ENCODE results near the gene APOD. TPM values are rescaled to one million over a fixed set of nuclear protein-coding genes. Genes with fewer than 3 reads are reported as not detected.
"Not testable (repeated sequence)": the region's sequence is repeated elsewhere in the genome, so short reads cannot be mapped to it uniquely, and the experiment has no call there.

The APOD gene
- total RNA-seq (not detected), polyA plus RNA-seq (not detected), total RNA-seq (0 reads per million in 6 experiments)

DNA sequence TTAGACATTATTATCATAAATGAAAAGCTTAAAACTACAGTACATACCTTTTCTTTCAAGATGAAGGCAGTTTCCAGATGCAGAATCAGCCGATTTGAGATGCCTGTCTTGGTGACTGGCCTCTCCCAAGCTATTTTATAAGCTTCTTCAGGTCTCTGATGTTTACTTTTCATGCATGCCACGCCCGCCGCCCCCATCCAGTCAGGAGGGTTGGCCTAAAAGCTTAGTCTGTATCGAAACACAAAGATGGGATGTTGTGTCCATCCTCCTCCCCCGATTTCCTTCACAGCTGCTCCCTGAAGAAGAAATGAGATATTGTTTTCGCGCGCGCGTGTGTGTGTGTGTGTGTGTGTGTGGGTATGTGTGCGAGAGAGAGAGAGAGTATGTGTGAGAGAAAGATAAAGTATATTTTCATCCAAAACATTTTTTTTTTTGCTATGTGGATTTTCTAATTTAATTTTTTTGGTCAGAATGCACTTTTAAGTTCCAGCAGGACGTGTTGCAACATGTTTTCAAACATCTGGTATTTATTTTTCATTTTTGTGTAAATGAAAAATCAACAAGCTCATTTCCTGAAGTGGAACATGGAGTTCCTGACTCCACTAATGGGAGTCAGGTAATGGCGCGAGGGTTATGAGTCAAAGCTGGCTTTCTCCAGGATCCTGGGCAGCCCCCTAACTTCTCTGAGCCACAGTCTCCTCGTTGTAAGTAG lies at the start of gene APOD:
TSS of gene APOD (minus strand) at position 110 of the 712 bp plus-strand sequence. CDS start 4,479 bp downstream, outside the sequence.
- Mint-ChIP-seq H3K27me3 (peaks cover 0 to 2% (median 0%) of the 10 kb centered on the region in 5 donors), H3K36me3 (no peaks in the 10 kb centered on the region), H3K9me3 (no peaks in the 10 kb centered on the region), H3K27ac (peak within 1 kb of the TSS in 2 of 10 donors; percentile 6 to 56), H3K4me1 (peaks cover 0 to 7% (median 2%) of the 10 kb centered on the region in 4 donors), H3K4me3 (no peak within 1 kb of the TSS)
- ATAC-seq (no peak), DNase-seq (no peak)
- POLR2A ChIA-PET, result interaction anchor here (0.5 to 1.3 kb wide), 3 partner anchors 19 to 242 kb away, joined by 3 to 10 read pairs (median 4); no protein-coding TSS in a partner anchor

DNA sequence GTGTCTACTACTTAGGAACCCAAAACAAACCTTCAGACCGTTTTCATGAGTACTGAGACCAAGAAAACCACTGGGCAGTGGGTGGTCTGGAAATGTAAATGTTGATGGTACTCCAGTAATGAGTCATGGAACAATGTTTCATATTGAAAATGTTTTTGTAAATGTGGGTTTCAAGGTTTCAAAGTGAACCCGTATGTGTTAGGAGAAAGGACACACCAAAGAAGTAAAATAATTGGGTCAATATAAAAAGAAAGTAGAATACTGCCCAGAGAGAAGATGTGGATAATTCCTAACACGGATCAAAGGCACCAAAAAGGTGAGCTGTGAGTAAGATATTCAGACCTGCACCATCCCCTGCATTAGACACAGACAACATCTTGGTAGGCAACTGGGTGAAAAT lies 49.6 kb upstream of the APOD start:
- H3K9me3 Mint-ChIP-seq, POLR2A ChIA-PET, ATAC-seq, DNase-seq, H3K36me3 Mint-ChIP-seq, H3K27me3 Mint-ChIP-seq: not testable (repeated sequence)
- Mint-ChIP-seq H3K27ac (peak overlapping the region in 3 of 10 donors; percentile 23 to 63 (median 56)), H3K4me3 (peak overlapping the region in 5 of 10 donors; percentile 34 to 80 (median 63)), H3K4me1 (peaks cover 0 to 14% (median 5%) of the 10 kb centered on the region in 4 donors)

DNA sequence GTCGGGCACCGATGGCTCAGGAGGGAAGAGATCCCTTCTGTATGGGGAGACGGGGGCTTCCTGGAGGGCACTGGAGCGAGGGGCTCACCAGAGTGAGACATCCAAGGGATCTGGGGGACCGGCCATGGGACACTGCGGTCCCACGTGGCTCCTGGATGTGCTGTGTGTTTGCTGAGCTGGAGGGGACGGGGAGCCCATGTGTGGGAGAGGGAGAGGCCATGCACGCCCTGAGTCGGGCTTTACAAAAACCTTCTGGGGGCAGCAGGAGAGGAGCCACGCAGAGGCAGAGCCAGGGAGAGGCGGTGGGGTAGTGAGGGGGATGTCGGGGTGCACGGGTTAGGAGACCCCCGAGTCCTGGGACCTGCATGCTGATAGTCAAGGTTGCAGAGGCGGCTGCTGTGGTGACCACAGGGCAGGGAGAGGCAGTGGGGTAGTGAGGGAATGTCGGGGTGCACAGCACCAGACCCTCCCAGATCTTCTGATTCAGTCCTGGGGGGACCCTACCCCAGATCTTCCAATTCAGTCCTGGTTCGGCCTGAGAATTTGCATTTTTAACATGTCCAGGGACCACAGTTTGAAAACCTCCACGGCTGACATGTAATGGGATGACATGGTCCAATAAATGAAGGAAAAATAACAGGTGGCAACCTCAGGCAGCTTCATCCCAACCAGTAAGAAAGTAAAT lies 48.9 kb upstream of the APOD start:
- ATAC-seq, DNase-seq, H3K27me3 Mint-ChIP-seq, H3K9me3 Mint-ChIP-seq, POLR2A ChIA-PET, H3K36me3 Mint-ChIP-seq: not testable (repeated sequence)
- Mint-ChIP-seq H3K4me3 (peak overlapping the region in 7 of 10 donors; percentile 1 to 79 (median 48)), H3K4me1 (peaks cover 0 to 14% (median 5%) of the 10 kb centered on the region in 4 donors), H3K27ac (peak overlapping the region in 8 of 10 donors; percentile 9 to 77 (median 58))

DNA sequence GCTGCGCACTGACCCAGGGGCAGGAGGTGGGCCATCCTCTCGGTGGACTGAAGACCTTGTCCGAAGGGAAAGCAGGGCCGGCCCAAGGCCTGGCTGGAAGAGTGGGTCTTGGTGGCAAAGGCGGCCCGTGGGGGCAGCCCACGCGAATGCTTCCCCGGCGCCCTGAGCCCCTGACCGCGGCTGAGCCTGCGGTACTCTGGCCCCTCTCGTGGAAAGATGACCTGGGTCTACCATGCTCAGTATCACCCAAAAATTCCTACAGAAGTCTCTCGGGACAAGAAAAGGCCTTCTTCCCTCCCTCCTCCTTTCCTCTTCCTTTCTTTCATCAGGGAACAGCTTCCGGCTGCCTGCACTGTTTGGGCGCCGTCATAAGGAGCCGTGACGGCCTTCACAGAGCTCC lies 48.3 kb upstream of the APOD start:
- Mint-ChIP-seq H3K4me3 (peak overlapping the region in 3 of 10 donors; percentile 24 to 79 (median 39)), H3K27ac (peak overlapping the region in 2 of 10 donors; percentile 13 to 74)
- DNase-seq, H3K27me3 Mint-ChIP-seq, H3K36me3 Mint-ChIP-seq, ATAC-seq, POLR2A ChIA-PET, H3K9me3 Mint-ChIP-seq, H3K4me1 Mint-ChIP-seq: not testable (repeated sequence)

DNA sequence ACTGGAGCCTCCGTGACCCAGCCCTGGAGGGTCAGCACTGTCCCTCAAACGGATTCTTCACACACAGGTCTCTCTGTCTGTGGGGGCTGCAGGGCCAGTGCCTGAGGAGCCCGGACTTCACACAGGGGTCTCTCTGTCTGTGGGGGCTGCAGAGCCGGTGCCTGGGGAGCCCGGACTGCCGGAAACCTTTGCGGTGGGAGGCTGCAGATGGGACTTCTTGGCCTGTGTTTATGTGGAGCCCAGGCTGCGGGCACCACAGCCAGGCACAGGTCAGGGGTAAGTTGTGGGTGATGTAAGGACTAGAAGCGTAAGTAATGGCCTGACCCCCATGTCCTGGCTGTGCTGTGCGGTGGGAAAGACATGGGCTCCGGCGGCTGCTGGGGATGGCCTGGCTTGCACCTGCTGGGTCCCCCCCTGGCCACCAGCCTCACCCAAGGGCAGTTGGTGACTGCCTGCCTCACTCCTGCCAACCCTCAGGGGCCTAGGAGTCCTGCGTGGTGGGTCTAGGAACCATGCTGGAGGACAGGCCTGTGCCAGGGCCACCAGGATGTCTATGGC lies 47.3 kb upstream of the APOD start:
- H3K9me3 Mint-ChIP-seq, H3K4me1 Mint-ChIP-seq, H3K27me3 Mint-ChIP-seq, POLR2A ChIA-PET, H3K4me3 Mint-ChIP-seq, DNase-seq, H3K36me3 Mint-ChIP-seq, ATAC-seq, H3K27ac Mint-ChIP-seq: not testable (repeated sequence)

DNA sequence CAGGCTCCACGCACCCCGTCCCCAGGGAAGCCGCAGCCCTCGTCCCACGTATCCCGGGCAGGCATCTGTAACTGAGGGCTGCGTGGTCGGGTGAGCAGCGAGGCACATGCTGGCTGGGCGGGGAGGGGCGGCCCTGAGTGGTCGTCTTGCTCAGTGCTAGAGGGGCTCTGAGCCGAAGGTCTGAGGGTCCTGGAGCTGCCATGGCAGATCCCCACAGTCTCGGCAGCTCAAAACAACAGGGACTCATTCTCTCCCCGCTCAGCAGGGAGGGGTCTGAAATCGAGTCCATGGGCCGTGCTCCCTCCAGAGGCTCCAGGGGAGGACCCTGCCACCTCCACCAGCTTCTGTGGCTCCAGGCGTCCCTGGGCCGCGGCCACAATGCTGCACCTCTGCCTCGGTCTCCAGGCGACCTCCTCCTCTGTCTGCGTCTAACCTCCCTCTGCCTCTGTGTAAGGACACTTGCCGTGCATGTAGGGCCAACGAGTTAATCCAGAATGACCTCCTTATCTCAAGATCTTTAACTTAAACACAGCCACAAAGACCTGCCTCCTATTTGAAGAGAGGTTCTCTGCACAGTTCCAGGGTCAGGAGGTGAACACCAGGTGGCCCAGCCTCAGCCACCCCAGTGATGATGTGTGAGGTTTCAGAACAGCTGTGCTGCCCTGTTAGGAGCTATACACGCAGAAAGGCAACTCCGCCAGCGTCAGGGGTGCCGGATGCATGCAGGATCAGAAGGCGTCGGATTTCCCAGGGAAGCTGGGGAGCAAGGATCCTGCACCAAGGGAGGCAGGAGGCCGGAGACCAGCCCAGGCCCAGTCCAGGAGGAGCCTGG lies 46.6 kb upstream of the APOD start:
- ATAC-seq, H3K9me3 Mint-ChIP-seq, POLR2A ChIA-PET, H3K36me3 Mint-ChIP-seq, H3K4me1 Mint-ChIP-seq, H3K27me3 Mint-ChIP-seq, H3K4me3 Mint-ChIP-seq, DNase-seq, H3K27ac Mint-ChIP-seq: not testable (repeated sequence)

DNA sequence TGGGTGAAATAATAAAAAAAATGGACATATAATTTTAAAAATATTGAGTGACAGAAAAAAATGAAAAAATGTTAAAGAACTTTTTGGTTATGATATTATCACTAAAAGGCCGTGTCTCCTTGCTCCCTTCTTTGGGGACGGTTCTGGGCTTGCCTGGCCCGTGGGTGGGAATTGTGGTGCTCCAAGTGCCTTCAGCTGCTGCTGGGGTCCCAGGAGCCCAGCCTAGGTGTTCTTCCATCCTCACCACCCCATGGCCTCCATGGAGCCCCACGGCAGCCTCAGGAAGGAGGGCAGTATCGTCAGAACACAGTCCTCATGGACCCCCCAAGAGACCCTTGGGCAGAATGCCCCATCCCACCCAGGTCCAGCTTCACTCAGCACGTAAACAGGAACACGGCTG lies 45.9 kb upstream of the APOD start:
- H3K9me3 Mint-ChIP-seq, H3K4me1 Mint-ChIP-seq, DNase-seq, H3K27ac Mint-ChIP-seq, H3K4me3 Mint-ChIP-seq, H3K27me3 Mint-ChIP-seq, ATAC-seq, H3K36me3 Mint-ChIP-seq, POLR2A ChIA-PET: not testable (repeated sequence)

DNA sequence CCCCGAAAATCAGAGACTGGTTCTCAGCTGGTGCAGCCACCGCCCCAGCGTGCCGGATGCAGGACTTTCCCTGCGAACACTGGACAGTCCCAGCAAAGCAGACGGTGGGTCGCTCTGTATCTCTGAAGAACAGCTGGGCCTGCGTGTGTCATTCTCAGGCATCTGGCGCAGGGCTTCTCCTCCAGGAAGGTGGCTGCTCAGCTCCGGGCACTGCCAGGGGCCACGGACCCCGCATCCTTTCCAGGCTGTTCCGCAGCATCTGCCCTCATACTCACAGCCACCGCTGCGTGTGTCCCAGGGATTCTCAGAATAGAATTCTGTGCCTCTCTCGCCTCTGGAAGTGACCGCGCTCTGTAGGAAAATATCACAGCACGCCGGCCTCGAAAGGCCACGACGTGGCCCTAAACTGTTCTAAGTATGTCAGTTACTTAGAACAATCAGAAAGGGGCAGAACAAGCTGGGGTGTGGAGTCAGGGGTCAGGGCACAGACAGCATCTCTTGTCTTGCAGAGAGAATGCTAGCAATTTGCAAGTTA lies 44.7 kb upstream of the APOD start:
- H3K27ac Mint-ChIP-seq, H3K36me3 Mint-ChIP-seq, POLR2A ChIA-PET, H3K9me3 Mint-ChIP-seq, DNase-seq, H3K4me3 Mint-ChIP-seq, H3K4me1 Mint-ChIP-seq, H3K27me3 Mint-ChIP-seq, ATAC-seq: not testable (repeated sequence)

DNA sequence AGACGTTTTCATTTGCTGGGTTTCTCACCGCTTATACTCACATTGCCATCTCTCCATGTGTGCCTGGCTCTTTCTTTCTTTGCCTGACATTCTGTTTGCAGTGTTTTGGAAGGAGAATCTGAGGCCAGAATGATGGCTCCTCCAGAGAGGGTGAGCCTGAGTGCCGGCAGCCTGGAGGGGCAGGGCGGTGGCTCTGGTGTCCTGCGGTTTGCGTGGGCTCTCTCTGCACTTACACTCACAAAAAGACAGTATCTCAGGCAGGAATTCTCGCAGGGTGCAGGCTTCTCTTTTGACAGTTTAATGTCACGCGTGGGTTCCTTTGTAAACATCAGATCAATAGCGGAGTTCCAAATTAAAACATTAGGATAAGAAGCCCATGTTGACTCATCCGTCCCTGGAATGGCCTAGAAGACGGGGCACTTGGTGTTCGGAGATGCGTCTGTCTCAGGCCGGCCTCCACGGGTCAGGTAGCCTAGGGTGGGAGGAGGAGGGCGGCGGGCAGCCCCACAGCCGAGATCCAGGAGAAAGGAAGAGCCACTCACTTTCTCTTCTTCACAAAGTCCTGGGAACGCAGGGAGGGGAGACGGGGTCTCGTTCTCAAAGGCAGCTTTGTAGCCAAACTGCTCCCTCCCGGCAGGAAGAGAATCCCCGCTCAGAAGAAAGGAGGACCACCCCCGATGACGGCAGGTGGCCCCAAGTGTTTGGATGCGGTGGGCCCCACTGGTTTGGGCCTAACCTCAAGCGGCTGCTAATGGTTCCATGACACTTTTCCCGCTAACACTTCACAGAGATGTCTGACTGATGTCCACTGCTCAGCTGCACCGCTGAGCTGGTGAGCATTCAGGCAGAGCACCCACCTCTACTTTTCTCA lies 44.0 kb upstream of the APOD start:
- H3K27me3 Mint-ChIP-seq, ATAC-seq, H3K9me3 Mint-ChIP-seq, H3K4me3 Mint-ChIP-seq, DNase-seq, POLR2A ChIA-PET, H3K4me1 Mint-ChIP-seq, H3K36me3 Mint-ChIP-seq, H3K27ac Mint-ChIP-seq: not testable (repeated sequence)

DNA sequence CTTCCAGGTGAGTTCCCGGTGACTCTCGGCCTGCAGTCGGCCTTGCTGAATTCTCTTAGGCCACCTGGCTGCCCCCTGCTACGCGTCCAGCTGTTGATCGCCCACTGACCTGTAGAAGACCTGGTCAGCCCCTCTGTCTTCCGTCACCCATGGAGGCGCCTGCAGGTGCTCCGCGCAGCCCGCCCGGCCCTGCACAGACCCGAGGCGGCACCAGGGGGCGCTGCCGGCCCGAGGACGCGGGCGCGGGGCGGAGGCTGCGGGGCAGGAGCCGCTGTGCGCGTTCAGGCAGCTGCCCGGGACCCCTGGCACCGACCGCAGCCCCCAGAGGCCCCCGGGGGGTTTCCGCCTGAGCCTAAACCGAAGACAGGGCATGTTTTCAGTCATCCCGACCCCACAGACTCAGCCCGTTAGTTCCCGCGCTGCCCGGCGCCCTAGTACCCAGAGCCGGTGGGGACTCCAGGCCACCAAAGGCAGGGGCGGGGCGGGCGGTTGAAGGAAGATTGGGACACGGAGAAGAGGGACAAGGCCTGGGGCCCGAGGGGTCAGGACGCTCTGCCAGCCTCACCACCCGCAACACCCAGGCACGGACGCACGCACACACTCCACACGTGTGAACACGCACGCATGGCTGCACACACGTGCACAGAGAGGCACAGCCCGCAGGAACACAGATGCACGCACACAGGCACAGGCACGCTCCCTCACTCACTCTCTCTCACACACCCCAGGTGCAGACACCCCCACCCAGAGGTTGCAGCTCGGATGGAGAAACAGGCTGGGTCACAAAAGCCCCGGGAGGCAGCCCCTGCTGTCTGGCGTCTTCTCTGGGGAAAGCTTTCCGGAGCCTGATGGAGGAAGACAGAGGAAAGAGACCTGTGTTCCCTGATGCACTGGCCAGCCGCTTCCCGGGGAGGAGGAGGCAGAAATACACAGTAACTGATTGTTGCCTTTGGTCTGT lies 41.1 kb upstream of the APOD start:
- POLR2A ChIA-PET, H3K9me3 Mint-ChIP-seq, H3K36me3 Mint-ChIP-seq, H3K27me3 Mint-ChIP-seq, H3K4me1 Mint-ChIP-seq: not testable (repeated sequence)
- peak overlapping the region; percentile 47 to 80 (median 65) for H3K4me3 Mint-ChIP-seq
- peak overlapping the region in 2 of 10 donors; percentile 57 to 69 for H3K27ac Mint-ChIP-seq
- peak in 6 of 10 donors; percentile 13 to 46 (median 38) for DNase-seq
- ATAC-seq, result peak; percentile 92 to 95

DNA sequence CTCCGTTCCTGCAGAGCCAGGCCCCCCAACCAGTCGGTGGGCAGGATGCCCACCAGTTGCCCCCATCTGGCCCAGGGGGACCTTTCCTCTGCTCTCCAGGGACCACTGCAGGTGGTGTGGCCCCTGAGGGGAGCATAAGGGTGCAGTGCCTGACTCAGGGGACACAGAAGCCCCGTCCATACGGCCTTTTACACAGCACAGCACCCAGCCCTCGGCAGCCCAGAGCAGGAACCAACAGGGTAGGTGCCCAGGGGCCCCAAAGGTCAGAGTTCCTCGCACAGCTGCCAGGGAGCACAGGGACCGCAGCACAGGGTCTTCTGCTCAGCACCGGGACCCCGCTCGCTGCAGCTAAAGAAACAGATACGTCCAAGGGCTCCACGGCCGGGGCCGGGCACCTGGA lies 40.4 kb upstream of the APOD start:
- H3K9me3 Mint-ChIP-seq, H3K4me1 Mint-ChIP-seq, H3K27me3 Mint-ChIP-seq, H3K36me3 Mint-ChIP-seq, ATAC-seq, POLR2A ChIA-PET, DNase-seq, H3K27ac Mint-ChIP-seq, H3K4me3 Mint-ChIP-seq: not testable (repeated sequence)

Data from naive thymus-derived CD8-positive, alpha-beta T cell (primary cell).